ENCODE results near the gene LHX4.

- TF ChIP-seq CTCF (conservative IDR thresholded peaks at IDR 0.05) (no peak), ZFX (IDR thresholded peaks at IDR 0.05) (no peak)
Measured at GRCh38 chr1:180265871-180266270, 35.8 kb downstream of the LHX4 start.

Data from C4-2B (cell line).